Fibroblast of villous mesenchyme (primary cell): ENCODE measurements around the gene UTS2. TPM values are rescaled to one million over a fixed set of nuclear protein-coding genes. Genes with fewer than 3 reads are reported as not detected.

Source experiments
- DNase-seq: peaks from one replicate; pipeline ENCODE4 v3.0.0-alpha.2; 2010; ENCODE audit warnings: low read depth
- H3K4me3 ChIP-seq: 2 replicates; pipeline ENCODE4 v1.5.1; 2011; ENCODE audit warnings: low read depth, mild to moderate bottlenecking, low read length
- CTCF ChIP-seq: IDR thresholded peaks from 2 replicates; pipeline ENCODE4 v1.5.1; 2012; ENCODE audit warnings: low read depth, mild to moderate bottlenecking, low read length; ENCODE audit not compliant: insufficient read depth
- total RNA-seq: library from RNA; depleted of rRNA; stranded (reverse); fragments of >200 nt; gene quantifications from 2 replicates; pipeline ENCODE4 v1.2.3, GENCODE V29; 2012

The UTS2 gene
- total RNA-seq, 1 donor, result not detected

- DNase-seq, result no peak
- TF ChIP-seq CTCF, result no peak
- H3K4me3 ChIP-seq, result no peak overlapping the region
These were observed 25.2 kb upstream of the UTS2 start for GRCh38 chr1:7878027-7878426.

DNA sequence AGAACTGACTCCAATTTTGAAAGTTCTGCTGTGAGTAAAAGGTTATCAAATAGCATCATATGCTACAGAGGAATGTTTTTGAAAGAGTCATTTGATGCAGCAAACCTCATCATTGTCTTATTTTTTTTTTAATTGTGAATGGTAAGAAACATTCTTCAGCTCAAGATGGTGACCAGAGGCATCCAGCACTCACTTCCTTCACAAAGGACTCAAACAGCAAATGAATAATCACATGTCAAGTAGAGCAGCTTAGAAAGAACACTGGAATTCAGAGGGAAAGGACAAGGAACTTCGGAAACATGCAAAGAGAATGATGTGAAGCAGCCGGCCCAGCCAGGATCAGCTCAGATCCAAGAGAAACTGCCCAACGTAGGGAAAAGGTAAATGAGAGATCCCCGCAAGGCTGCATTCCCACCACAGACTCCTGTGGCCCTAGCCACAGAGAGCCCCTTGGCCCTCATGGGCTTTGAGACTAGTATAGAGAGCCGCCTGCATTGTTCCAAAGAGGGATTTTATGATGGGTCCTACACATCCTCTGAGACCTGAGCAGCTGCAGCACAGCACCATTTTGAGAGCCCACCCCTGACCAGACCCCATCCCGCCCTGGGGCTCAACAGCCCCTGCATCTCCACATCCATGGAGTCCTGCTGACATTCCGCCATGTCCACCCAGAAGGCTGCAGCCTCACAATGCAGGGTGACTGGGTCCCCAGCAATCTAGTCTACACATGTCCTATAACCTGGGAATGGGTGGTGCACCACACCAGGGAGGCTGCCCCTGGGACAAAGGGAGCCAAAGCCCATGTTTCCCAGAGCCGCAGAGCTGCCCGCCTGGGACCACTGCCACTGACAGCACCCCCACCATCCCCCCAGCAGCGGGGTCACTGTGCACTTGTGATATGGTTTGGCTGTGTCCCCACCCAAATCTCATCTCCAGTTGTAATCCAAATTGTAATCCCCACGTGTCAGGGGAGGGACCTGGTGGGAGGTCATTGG lies 21.2 kb upstream of the UTS2 start:
- no peak for TF ChIP-seq CTCF
- H3K4me3 ChIP-seq, result no peak overlapping the region
- no peak for DNase-seq

- H3K4me3 ChIP-seq, result no peak overlapping the region
- no peak for TF ChIP-seq CTCF
- no peak for DNase-seq
These were observed 18.3 kb upstream of the UTS2 start for GRCh38 chr1:7871136-7871535.

- no peak overlapping the region for H3K4me3 ChIP-seq
- no peak for TF ChIP-seq CTCF
- no peak for DNase-seq
These were observed 16.5 kb upstream of the UTS2 start for GRCh38 chr1:7869136-7869920.

GRCh38 chr1:7868070-7868780 lies 15.4 kb upstream of the UTS2 start:
- no peak for DNase-seq

More at GRCh38 chr1:7868070-7868780, 15.4 kb upstream of the UTS2 start:
- no peak overlapping the region for H3K4me3 ChIP-seq
- TF ChIP-seq CTCF, result no peak
